Left colon (tissue), 2 donors: ENCODE measurements around the gene SRCAP. TPM values are rescaled to one million over a fixed set of nuclear protein-coding genes. Genes with fewer than 3 reads are reported as not detected.

Source experiments
- ATAC-seq: fragments of 200-7000 bp; cut with Tn5 transposase; one replicate; pipeline ENCODE4 v1.9.1; 2020; ENCODE audit warnings: mild to moderate bottlenecking, moderate library complexity
- DNase-seq, 2 donors: peaks; one replicate each; pipeline ENCODE4 v3.0.0-alpha.2; 2020
- intact Hi-C, 2 donors: fragments of 100-400 bp; cut with DNase I in 1 of 2; cut with micrococcal nuclease in 1 of 2; formaldehyde crosslinking; loops; one replicate each; pipeline versions ENCODE4 v1.11.2 to v1.14.0; 2022; cut with DNase I, micrococcal nuclease
- long read RNA-seq: library from polyadenylated mRNA; unstranded; transcript quantifications from one replicate; pipeline ENCODE4 v2.0.0, GENCODE V29; 2021
- total RNA-seq, 2 donors: library from RNA; stranded (reverse); fragmentation: NEBNext Ultra II Directional; extraction: Animal tissue kit (Norgen Biotek cat#: 25700); gene quantifications; one replicate each; pipeline ENCODE4 v1.2.1, GENCODE V29; 2021
- donor health status: DM: no; HTN: no; CAD: no.
- donor health status: DM: yes; HTN: yes; CAD: no.

The SRCAP gene
- total RNA-seq: 10 to 100 TPM; 60.6 to 68.3 TPM
- long read RNA-seq, partial matches to known transcripts: 1 of 4 reads
- long read RNA-seq, other reads (novel, unspliced or antisense): 3 of 4 reads

DNA sequence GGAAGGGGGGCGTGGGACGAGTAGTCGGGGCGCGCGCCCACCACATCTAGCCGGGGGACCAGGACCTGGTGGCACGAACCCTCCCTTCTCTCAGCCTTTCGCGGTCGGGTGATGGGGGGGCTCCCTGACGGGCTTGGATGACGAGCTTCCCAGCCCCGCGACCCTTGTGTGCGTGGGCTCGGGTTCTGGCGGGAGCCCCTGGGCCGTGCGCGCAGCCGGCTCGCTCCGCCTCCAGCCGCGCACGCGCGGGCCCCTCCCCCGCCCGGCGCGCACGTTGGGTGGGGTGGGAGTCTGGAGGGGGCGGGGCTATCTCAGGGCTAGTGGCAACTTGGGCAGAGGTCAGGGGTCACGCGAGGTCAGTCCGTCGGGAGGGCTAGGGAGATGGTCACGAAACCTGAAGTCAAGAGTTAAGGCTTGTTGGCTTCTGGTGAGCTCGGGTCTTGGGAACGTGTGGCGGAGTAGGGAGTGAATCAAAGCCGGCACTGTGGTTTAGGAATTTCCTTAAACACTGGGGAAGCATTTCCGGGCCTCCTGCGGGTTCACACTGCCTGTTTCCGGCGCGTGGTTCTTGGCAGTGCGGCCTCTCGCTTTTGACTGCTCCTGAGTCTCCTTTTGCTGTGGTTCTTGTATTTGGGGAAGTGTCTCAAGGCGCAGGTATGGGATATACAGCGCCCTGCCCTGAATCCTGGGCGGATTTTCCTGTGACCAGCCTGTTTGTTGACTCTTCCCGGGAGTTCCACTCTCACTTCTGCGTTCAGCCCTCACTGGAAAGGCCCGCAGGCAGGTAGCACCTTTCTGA, at the start of gene SRCAP:
SRCAP (plus strand) TSS at position 356 of the 799 bp plus-strand sequence. CDS start 1,654 bp downstream, outside the sequence.
- peak; percentile 72 for ATAC-seq
- intact Hi-C loops: no loop called here
- DNase-seq: peak; percentile 89 to 90

DNA sequence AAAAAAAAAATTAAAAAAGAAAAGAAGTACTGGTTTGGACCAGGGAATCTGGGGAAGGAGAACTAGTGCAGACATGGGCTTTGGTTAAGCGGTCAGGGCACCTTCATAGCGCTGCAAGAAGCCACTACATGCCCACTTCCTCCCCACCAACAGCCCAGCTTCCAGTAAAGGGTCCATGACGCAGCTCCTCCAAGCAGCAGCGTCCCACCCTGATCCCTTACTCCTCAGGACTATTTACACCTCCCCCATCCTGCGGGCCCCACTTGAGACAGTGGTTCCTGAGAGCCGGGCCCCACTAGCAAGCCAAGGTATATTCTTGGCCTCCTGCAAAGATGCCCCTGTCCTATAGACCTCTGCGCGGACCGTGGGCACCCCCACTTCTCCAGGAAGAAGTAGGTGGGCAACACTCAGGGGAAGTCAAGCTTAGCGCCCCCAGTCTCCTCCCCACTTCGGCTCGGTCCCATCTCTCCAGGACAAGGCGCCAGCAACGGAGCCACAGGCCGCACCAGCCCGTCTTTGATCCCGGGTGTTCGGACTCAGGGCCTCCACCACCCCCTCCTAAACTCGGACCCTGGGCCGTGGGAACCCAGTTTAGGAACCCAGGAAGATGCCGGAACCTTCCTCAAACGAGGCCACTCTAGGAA, 49.1 kb upstream of the SRCAP start:
- ATAC-seq (no peak), DNase-seq (no peak)
- intact Hi-C loops: no loop called here

DNA sequence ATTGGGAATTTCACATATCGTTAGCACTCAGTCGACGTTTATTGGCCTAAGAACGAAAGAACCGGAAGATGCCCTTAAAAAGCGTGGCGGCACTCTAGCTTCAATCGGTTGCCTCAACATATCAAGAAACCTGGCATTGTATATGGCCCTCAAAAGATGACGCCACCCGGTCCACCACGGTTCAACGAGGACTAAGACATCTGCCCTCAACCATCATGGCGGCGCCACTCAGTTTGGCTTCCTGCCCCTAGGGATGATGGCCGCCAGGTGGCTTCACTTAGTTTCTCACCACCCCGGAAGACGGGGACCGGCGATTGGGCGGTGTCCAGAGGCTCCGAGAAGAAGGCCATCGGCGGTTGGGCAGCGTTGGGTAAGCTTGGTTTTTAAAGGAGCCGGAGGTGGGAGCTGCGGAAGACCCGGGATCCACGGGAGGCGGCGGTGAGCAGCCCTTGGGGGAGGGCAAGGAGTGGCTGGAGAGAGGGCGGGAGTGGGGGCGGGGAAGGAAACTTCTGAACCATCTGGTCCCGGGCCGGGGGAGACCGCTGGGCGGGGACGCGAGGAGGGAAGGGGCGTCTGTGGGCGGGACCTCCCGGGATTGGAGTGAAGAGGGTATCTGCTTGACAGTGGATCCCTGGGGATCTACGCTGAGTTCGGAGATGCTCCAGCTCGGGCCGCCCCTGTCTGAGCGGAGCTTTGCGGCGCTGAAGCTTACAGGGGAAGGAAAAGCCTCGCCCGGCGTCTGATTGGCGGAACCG, 48.4 kb upstream of the SRCAP start, which contains the start of gene PRR14:
PRR14 (plus strand) TSS at position 592 of the 755 bp plus-strand sequence. CDS start 686 bp downstream, outside the sequence.
- ATAC-seq: peak; percentile 84
- peak; percentile 100 for DNase-seq
- intact Hi-C loops: no loop called here

DNA sequence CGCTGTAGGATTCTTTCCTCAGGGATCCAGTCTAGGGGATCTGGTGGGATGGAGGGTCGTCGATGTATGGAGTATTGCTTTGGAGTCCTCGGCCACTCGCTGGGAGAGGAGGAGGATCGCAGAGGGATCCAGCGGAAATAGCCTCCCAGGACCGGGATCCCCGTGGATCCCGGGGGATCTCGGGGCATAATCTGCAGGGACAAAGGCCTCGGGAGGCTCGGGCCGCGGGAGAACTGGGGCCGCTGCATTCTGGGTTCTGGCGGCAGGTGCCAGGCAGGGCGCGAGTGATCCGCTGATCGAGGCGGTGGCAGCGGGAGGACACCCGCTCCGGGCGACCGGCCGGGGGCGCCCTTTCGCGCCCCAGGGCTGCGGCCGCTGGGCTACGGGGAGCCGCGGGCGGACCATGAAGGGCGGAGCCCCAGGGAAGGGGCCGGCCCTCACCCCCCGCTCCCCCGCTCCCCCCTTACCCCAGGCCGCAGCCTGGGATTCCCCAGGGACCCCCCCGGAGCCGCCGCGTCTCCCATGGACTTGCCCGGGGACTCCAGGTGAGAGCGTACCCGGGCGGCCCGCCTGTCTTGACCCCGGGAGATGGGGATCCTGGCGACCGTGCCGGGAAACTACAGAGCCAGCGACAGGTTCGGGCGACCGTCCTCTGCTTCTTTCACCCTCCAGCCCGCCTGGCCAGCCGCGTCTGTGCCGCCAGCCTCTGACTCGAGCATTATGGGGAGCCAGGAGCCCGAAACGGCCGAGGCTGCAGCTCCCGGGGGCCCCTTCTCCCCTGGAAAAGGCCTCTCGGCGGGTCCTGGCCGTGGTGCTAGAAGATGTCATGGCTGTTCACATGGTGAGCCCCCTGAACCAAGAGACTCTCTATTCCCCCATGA, 47.6 kb upstream of the SRCAP start:
- ATAC-seq: peak; percentile 73
- intact Hi-C loops: no loop called here
- peak; percentile 62 to 74 for DNase-seq

DNA sequence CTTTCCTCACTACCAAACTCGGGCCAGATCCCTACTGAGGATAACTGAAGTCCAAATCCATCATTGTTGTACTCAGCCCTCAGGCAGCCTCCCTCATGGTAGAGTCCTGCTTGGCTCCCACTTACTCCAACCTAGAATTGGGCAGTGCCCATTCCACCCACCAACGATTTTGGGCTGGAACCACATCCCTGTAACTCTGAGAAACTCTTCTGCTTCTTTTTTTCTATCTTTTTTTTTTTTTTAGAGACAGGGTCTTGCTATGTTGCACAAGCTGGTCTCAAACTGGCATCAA, 47.0 kb upstream of the SRCAP start:
- no peak for DNase-seq
- intact Hi-C loops: no loop called here
- no peak for ATAC-seq

DNA sequence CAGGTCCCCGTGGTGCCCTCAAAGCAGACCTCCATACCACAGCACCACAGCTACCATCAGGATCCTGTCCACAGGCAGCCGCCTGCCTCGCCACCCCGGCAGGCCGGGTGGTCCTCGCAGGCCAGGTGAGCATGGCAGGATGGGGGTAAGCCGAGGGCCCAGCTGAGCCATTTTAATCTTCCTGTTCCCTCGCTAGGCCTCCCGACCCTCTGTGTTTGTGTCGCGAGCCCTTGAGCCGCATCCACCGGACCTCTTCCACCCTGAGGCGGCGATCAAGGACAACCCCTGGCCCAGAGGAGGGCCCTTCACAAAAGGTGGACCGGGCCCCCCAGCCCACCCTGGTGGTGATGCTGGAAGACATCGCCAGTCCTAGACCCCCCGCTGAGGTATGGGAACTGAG, 46.3 kb upstream of the SRCAP start:
- intact Hi-C loops: no loop called here

DNA sequence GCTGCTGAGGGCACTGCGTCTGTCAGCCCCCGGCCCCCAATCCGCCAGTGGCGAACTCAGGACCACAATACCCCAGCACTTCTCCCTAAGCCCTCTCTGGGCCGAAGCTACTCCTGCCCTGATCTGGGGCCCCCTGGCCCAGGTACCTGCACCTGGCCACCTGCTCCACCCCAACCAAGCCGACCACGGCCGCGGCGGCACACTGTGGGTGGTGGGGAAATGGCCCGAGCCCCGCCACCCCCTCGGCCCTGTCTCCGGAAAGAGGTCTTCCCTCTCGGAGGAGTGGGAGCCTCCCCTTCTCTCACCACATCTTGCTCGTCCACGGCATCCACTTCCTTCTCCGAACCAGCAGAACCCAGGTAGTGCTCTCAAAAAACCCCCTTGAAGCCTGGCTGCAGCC, 44.1 kb upstream of the SRCAP start:
- DNase-seq: no peak
- intact Hi-C loops: no loop called here

More for the DNA sequence above, 46.3 kb upstream of the SRCAP start:
- no peak for ATAC-seq
- no peak for DNase-seq

DNA sequence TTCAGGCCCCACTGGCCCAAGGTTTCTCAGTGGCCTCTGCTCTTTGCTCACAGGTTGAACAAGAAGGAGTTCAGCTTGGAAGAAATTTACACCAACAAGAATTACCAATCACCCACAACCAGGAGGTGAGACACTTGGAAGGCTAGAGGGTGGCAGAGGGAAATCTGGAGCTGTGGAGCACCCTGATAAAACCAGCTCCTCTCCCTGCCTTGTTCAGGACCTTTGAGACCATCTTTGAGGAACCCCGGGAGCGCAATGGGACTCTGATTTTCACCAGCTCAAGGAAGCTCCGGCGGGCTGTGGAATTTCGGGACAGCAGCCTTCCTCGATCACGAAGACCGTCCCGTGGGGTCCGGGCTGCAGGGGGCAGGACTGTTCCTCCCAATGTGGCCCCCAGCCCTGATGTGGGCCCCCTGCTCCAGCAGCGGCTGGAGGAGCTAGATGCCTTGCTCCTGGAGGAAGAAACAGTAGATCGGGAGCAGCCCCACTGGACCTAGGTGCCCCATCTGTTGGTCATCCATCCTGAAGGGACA, 43.1 kb upstream of the SRCAP start:
- intact Hi-C loops: no loop called here

More for the DNA sequence above, 44.1 kb upstream of the SRCAP start:
- no peak for ATAC-seq

DNA sequence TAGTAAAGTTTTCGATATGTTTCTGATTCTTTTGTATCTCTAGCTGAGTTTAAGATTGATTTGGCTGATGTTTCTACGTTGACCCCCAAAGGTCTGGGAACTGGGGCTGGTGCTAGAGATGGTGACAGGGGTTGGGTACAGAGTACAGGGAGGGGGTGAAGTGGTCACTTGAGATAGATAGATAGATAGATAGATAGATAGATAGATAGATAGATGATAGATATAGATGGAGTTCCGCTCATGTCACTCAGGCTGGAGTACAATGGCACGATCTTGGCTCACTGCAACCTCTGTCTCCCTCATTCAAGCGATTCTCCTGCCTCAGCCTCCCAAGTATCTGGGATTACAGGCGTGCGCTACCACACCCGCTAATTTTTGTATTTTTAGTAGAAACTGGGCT, 42.6 kb upstream of the SRCAP start:
- intact Hi-C loops: no loop called here
- ATAC-seq (no peak), DNase-seq (no peak)

More for the DNA sequence above, 43.1 kb upstream of the SRCAP start:
- ATAC-seq (no peak), DNase-seq (no peak)

DNA sequence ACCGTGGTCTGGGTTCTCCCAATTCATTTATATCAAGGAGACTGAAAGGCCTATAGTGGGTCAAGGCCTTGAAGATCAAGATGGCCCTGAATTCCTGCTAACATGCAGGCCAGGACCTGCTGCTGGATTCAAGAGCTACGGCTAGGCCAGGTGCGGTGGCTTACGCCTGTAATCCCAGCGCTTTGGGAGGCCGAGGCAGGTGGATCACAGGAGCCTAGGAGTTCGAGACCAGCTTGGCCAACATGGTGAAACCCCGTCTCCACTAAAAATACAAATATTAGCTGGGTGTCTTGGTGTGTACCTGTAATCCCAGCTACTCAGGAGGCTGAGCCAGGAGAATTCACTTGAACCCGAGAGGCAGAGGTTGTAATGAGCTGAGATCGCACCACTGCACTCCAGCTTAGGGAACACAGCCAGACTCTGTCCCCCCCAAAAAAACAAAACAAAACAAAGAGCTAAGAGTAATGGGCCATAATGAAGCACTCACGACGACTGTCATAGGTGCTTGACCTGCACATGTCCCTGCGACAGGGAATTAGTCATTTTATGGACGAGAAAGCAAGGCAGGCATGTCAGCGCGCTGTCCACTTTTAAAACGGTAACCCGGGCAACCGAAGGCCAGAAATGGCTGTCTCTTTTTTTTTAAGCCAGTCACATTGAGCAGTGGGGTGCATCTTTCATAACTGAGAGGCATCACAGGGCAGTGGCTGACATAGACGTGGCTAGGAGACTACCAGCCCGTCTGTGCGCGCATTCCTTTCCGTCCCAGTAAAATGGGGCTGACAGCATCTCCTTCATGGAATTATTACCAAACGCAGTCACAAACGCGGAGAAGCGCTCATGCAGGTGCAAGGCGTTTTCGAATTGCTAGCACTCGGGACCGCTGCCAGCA, 41.8 kb upstream of the SRCAP start:
- no peak for ATAC-seq
- intact Hi-C loops: no loop called here
- DNase-seq: peak in 1 of 2 donors; percentile 38

DNA sequence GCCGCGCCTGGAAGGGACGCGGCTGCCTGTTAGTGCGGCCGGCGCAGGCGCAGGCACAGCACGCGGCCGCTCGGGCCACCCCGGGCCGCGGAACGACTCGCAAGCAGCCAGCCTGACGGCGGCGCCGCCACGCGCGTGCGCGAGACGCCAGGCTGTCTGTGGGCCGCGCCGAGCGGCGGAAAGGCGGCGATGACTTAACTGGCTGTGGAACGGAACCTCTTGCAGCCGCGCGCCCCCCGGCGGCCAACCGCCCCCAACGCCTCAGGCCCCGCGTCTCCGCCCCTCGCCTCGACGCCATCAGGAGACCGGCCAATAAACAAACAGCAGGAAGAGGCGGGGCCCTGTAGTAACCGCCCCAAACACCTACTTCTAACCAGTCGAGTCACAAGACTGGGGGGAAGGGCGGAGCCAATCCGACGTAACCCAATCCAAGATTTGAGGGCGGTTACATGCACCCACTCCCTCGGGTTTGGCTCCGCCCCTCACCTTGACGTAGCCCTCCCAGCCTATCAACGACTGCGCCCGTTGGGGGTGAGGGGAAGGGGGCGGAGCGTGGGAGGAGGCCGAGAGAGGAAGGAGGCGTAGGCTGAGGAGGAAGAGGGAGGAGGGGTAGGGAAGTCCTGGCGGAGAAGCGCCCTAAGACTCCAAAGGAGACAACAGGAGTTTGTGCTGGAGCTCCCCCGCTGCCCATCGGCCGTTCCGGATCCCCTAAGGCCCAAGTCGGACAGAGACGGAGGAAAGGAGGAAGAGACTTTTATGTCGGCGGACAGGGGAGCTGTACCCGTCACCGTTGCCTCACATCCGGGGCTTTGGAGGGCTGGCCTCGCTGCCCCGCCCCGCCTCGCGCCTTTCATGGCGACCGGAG, 40.9 kb upstream of the SRCAP start, which contains the start of gene FBRS:
FBRS (plus strand) TSS at position 566 of the 865 bp plus-strand sequence. CDS start 1,088 bp downstream, outside the sequence.
- ATAC-seq: peak; percentile 72
- intact Hi-C loops: no loop called here
- peak; percentile 100 for DNase-seq

DNA sequence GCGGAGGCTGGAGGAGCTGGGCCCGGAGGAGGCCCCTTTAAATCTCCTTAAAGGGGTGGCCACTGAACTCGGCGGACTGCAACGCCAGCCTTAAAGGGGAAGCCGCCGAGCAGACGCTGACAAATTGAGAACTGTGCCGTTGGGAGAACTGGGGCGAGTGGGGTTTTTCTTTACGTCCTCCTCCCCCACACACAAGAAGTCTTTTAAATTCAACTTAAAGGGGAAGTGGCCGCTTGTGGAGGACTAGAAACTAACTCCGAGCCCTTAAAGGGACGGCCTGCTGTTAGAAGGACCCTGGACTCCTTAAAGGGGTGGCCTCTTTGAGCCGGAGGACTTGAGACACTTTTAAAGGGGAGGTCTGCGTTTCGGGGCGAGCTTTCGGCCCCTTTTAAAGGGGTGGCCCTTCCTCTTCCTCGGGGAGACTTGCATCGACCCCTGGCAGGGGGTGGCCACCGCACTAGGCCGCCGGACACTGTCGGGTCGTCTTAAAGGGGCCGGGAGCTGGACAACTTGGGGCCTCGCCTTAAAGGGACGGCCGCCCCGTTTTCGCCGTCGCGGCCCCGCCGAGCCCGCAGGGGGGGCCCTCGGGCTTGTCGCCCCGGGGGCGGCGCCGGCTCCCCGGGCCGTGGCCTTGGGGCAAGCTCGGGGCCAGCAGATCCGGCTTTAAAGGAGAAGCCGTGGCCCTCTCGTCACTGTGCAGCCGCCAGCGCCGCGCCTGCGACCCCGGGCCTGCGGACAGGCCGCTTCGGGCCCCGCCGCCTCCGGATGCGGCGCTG, 40.1 kb upstream of the SRCAP start:
- peak; percentile 78 to 86 for DNase-seq
- ATAC-seq: peak; percentile 38
- intact Hi-C loops: no loop called here

DNA sequence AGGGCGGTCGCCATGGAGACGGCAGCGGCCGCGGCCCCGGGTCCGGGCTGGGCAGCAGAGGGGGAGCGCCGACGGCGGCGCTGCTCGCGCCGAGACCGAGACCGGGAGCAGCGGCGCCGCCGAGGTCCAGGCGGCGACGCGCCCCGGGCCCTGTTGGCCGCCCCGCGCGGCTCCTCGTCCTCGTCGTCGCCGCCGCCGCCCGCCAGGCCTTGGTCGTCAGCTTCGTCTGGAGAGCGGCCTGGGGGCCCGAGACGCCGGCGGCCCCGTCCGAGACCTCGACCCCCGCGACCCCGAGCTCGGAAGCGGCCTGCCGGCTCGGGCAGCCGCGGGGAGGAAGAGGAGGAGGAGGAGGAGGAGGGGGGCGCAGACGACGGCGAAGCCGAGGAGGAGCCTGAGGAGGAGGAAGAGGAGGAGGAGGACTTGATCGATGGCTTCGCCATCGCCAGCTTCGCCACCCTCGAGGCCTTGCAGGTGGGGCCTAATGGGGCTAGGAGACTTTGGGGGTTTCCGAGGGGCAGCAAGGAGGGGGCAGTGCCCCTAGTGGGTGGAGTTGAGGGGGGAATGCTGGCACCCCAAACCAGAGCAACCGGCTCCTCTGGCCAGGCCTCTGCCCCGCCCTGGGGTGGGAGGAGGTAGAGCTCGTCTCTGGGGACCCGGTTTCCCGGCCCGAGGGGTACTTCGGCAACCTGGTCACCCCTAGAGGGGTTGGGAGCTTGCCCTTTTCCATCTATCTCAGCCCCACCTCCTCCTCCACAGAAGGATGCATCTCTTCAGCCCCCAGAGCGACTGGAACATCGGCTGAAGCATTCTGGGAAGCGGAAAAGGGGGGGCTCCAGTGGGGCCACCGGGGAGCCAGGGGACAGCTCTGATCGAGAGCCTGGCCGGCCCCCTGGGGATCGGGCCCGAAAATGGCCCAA, 39.2 kb upstream of the SRCAP start:
- DNase-seq (peak; percentile 55 to 56), ATAC-seq (no peak)
- intact Hi-C loops: no loop called here

DNA sequence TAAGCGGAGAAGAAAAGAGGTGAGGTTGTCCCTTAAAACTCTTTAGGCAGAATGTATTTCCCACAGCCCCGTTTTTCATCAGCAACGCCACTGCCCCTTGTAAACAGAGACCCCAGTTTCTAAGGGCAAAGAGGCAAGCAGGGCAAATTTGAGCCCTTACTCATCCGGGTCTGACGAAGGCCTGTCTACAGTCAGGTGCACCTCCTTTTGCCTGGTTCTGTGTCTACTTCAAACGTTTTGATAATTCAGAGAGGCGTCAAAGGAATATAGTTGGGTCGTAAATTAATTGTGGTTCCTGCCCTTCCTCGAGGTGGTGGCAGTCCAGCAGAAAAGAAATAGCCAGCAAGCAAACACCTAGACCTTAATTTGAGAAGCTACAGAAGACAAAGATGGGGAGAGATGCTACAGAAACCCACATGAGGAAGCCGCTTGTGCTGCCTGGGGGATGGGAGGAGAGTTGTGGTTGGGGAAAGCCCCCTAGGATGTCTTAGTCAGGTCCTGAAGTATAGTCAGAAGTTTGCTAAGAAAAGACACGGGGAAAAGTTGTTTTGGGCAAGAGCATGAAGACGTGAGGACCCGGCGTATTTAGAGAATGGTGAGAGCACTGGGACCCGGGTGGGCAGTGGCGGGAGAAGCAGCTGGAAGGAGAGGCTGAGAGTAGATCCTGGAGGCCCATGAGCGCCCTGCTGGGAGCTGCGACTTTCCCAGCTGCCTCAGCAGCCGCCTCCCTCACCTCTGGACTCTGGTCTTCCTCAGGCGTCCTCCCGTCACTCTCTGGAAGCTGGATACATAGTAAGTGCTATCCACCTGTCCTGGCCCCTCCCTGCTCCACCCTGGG, 38.3 kb upstream of the SRCAP start:
- peak; percentile 84 to 85 for DNase-seq
- ATAC-seq: peak; percentile 41
- intact Hi-C loops: no loop called here
